ENCODE data around the gene CRYL1. TPM values are rescaled to one million over a fixed set of nuclear protein-coding genes. Genes with fewer than 3 reads are reported as not detected.

CRYL1 gene
- total RNA-seq, 6 donors from 2014 or later = 22.2 to 38.9 (median 28.7) TPM

GRCh38 chr13:20414546-20415305, 110.9 kb downstream of the CRYL1 start:
- H3K27me3 ChIP-seq = no peaks in the 10 kb centered on the region
- no peak overlapping the region for H3K27ac ChIP-seq
- DNase-seq (peak in 1 of 2 donors; percentile 80), ATAC-seq (ENCODE audit: low FRiP score in 2 of 2) (peak in 1 of 2 donors; percentile 23)
- H3K4me1 ChIP-seq = peaks cover 0 to 3% (median 0%) of the 10 kb centered on the region in 4 donors
- no peaks in the 10 kb centered on the region for H3K9me3 ChIP-seq
- H3K36me3 ChIP-seq = no peaks in the 10 kb centered on the region
- TF ChIP-seq, protein P1, sequence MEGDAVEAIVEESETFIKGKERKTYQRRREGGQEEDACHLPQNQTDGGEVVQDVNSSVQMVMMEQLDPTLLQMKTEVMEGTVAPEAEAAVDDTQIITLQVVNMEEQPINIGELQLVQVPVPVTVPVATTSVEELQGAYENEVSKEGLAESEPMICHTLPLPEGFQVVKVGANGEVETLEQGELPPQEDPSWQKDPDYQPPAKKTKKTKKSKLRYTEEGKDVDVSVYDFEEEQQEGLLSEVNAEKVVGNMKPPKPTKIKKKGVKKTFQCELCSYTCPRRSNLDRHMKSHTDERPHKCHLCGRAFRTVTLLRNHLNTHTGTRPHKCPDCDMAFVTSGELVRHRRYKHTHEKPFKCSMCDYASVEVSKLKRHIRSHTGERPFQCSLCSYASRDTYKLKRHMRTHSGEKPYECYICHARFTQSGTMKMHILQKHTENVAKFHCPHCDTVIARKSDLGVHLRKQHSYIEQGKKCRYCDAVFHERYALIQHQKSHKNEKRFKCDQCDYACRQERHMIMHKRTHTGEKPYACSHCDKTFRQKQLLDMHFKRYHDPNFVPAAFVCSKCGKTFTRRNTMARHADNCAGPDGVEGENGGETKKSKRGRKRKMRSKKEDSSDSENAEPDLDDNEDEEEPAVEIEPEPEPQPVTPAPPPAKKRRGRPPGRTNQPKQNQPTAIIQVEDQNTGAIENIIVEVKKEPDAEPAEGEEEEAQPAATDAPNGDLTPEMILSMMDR (IDR thresholded peaks at IDR 0.05) = no peak
- no peak for TF ChIP-seq POLR2AphosphoS5 (IDR thresholded peaks at IDR 0.05)
- no peak for TF ChIP-seq EP300 (IDR thresholded peaks at IDR 0.05)
- TF ChIP-seq POLR2A (IDR thresholded peaks at IDR 0.05) = no peak
- 61 to 72% methylated on average over 6 to 34 of the region's 45 CpGs for WGBS, 2 donors
- no peak overlapping the region for H3K4me3 ChIP-seq

- no peaks in the 10 kb centered on the region for H3K36me3 ChIP-seq
- no peak overlapping the region for H3K4me3 ChIP-seq
- DNase-seq (no peak), ATAC-seq (ENCODE audit: low FRiP score in 2 of 2) (no peak)
- no peak overlapping the region for H3K27ac ChIP-seq
- no peaks in the 10 kb centered on the region for H3K27me3 ChIP-seq
- TF ChIP-seq POLR2AphosphoS5 (IDR thresholded peaks at IDR 0.05) (no peak), POLR2A (IDR thresholded peaks at IDR 0.05) (no peak)
- no peaks in the 10 kb centered on the region for H3K9me3 ChIP-seq
- no peaks in the 10 kb centered on the region for H3K4me1 ChIP-seq
- 76 to 85% methylated on average over 7 of the region's 7 CpGs for WGBS, 2 donors
These were observed 112.8 kb downstream of the CRYL1 start for GRCh38 chr13:20412691-20413355.

GRCh38 chr13:20411638-20412342, 113.9 kb downstream of the CRYL1 start:
- 47% methylated on average over 6 of the region's 6 CpGs for WGBS, 2 donors
- H3K4me3 ChIP-seq = no peak overlapping the region
- TF ChIP-seq POLR2AphosphoS5 (IDR thresholded peaks at IDR 0.05) (no peak), POLR2A (IDR thresholded peaks at IDR 0.05) (no peak), EP300 (IDR thresholded peaks at IDR 0.05) (no peak)
- TF ChIP-seq, protein P1 (IDR thresholded peaks at IDR 0.05) = no peak
- H3K4me1 ChIP-seq = no peaks in the 10 kb centered on the region
- DNase-seq = no peak
- peak in 1 of 2 donors; percentile 36 for ATAC-seq (ENCODE audit: low FRiP score in 2 of 2)
- no peaks in the 10 kb centered on the region for H3K9me3 ChIP-seq
- H3K36me3 ChIP-seq = no peaks in the 10 kb centered on the region
- no peaks in the 10 kb centered on the region for H3K27me3 ChIP-seq
- H3K27ac ChIP-seq = no peak overlapping the region

DNA sequence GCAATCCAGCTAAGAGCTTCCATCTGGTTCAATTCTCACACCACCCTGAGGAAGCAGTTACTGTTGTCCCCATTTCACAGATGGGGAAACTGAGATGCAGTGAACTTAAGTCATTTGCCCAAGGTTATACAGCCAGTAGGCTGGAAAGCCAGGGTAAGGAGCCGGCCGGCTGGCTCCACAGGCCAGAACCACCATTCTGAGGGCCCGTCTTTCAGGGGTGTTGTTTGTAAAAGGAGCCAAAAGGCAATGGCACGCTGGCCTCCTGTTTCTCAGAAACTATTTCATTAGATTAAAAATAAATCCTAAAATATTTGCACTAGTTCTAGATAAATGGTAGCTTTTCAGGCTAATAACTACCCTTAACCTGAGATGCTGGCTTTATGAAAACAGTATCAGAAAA, 114.9 kb downstream of the CRYL1 start:
- no peak overlapping the region for H3K4me3 ChIP-seq
- WGBS, 2 donors = 67 to 77% methylated on average over 4 of the region's 4 CpGs
- ATAC-seq (ENCODE audit: low FRiP score in 2 of 2) = no peak

More for the DNA sequence above, 114.9 kb downstream of the CRYL1 start:
- H3K9me3 ChIP-seq = no peaks in the 10 kb centered on the region
- no peak for DNase-seq
- H3K36me3 ChIP-seq = no peaks in the 10 kb centered on the region
- H3K4me1 ChIP-seq = no peaks in the 10 kb centered on the region
- TF ChIP-seq POLR2AphosphoS5 (IDR thresholded peaks at IDR 0.05) (no peak), POLR2A (IDR thresholded peaks at IDR 0.05) (no peak), EP300 (IDR thresholded peaks at IDR 0.05) (no peak)
- TF ChIP-seq, protein P1 (IDR thresholded peaks at IDR 0.05) = no peak
- no peak overlapping the region for H3K27ac ChIP-seq
- H3K27me3 ChIP-seq = no peaks in the 10 kb centered on the region
